Measurements from ENCODE around the gene MBD3L2B.

Gene MBD3L2B

DNA sequence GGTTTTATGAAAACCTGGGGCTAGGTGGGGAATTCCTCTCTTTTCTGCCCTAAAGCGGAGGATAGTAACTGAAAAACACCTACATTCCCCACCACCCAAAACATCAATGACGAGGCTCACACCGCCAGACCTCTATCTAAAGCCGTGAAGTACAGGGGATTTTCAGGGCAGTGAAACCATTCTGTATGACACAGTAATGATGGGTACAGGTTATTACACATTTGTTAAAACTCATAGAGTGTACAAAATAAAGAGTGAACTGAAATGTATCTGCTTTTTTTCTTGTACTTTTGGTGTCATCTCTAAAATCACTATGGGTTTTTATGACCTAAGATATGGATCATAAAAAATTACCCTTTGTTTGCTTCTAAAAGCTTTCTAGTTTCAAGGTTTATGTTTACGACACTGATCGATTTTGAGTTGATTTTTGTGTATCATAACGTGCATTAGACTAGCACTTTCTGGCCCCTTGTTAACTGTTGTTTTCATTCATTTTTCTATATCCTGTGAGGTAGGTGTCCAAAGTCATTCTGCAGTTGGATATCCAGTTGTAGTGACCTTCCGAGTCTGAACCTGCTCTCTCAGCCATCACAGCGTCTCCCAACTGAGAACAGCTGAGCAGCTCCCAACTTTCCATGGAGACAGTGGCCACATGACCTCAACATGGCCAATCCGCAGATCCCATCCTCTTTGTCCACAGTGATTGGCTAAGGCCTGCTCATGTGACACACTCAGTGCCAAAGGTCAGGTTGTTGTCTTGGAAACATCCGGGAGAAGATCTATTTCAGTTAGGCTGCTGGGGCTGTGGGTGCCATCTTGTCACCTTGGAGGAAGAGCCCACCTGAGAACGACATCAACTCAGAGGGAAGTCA, 10.3 kb downstream of the MBD3L2B start:
- DNase-seq, result no peak

DNA sequence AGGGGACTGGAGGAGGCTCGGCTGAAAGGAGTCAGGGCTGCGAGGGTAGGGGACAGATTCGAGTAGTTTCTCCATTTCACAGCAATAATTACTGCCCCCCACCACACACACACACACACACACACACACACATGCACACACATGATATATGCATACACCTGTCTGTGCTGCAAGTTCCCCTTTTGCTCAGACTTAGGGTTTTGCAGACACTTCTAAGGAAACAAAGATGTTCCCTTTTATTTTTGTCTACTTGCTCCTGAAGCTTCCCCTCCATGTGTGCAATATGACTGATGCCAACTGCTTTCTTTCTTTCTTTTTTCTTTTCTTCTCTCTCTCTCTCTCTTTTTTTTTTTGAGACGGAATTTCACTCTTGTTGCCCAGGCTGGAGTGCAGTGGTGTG, 13.4 kb downstream of the MBD3L2B start:
- DNase-seq, result no peak

DNA sequence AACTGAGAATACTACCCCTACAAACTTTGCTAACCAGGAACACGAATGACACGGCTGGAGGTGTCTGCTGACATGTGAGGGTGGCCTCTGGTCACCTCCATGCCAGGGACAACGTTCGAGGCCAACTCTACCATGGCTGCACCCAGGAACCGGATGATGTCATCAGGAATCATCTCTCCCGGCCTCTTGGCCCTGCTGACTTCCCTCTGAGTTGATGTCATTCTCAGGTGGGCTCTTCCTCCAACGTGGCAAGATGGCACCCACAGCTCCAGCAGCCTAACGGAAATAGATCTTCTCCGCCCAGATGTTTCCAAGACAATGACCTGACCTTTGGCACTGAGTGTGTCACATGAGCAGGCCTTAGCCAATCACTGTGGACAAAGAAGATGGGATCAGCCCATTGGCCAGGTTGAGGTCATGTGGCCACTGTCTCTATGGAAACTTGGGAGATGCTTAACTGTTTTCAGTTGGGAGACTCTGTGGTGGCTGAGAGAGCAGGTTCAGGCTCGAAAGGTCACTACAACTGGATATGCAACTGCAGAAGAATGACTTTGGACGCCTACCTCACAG, 15.0 kb downstream of the MBD3L2B start:
- DNase-seq, result no peak

DNA sequence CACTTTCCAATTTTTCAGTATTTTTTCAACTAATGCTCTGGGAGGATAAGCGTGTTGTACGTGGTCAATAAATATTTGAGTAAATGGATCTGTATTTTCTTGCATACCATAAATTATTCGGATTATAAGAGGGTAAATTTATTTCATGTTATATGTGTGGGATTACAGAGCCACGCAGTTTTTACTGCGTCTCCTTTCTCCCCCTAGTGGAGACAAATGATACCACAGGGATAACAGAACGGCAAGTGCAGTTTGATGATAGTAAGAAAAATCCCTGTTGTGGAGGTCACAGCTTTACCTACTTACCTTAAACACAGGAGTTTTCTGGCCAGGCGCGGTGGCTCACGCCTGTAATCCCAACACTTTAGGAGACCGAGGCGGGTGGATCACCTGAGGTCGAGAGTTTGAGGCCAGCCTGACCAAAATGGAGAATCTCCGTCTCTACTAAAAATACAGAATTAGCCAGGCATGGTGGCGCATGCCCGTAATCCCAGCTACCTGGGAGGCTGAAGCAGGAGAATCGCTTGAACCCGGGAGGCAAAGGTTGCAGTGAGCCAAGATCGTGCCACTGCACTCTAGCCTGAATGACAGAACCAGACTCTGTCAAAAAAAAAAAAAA, 16.8 kb downstream of the MBD3L2B start:
- peak; percentile 20 for DNase-seq

DNA sequence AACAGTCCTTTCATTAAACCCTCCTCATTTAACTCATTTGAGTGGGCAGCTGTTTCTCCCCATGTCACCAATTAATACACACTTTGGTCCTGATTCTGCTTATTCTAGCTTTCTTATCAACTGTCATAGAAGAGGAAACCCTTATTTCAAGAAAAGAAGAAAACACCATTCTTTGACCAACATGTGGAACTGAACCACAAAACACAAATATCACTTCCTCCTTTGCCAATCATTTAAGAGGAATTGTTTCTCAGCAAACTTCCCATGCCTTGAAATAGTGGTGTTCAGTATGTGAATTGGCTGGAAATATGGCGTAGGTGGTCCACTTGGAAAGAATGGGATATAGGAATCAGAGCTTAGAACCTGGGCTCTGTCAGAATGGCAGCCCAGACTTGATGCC, 20.4 kb downstream of the MBD3L2B start:
- no peak for DNase-seq

DNA sequence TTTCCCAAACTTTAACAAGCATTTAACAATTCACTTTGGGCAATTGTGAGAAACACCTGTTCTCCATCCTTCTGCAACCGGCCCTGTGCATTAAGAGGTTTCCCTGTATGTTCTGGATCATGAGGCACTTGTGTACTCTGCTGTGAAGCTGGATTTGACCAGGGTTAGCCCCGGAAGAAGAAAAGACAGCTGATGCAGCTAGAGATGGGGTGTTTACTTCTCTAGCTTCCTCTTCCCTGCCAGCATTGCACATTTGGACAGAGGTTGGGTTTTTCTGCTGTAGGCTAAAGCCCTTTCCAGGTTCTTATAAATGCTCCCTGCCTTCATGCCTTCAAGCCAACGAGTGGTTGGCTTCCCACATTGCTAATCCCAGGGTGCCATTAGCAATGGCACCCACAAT, 20.9 kb downstream of the MBD3L2B start:
- DNase-seq, result no peak

DNA sequence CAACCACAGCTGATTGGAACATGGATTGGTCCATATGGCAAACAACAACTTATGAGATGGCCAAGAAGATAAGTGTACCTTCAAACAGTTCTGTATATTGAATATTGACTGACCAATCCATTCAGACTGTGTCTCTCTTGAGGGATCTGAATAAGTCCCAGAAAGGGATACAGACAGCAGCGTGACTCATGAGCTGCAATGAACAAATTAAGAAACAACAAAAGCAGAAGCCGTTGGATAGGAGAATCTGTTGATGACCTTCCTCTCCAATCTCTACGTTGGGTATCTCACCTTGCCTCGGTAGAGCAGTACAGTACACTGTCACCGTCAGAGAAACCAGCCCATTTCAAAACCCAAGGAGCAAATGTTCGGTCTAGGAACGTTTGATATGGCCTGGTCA, 21.3 kb downstream of the MBD3L2B start:
- DNase-seq, result no peak

DNA sequence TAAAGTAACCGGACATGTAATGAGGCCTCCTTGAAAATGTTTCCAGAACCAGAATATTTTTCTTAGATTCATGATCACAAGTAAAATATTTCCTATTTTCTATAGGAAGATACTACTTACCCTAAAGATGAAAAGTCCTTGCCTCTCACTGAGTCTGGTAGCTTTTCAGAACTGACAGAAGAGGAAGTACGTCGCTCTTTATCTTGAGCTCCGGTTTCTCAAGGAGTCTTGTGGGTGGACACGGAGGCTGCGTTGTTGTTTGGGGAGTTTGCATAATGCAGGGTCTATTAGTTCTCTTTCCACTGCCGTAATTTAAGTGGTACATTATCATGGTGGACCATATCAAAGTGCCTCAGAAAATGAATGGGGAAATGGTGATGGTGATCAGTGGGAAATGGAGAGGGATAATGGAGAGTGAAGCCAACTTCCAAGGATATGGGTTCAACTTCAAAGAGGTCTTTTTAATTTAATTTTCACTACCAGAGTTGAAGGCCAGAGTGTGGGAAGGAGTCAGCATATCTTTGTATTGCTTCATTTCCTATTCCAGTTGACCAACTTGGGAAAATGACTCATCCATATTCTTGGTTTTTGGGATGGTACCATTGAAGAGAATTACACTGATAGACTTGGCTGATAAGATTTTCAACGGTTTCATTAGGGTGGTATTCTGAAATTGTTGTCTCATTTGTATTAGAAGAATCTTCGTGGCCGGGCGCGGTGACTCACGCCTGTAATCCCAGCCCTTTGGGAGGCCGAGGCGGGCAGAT, 23.4 kb downstream of the MBD3L2B start:
- DNase-seq, result peak; percentile 18

DNA sequence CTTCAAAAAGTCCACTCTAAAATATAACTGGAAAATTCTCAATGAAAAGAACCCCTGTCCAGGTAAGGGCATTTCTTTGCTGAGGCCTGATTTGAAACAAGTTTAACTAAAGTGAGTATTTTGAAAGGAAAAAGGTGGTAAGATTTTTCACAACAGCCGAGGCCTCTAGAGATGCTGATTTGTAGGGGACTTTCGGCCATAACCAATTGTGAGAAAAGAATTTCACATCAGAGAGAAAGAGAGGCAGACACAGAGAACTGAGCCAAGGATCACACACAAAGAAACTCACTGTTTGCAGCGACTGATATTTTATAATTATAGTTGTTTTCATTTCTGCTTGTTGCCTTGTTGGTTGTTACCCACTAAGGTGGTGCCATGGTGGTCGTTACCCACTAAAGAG, 24.4 kb downstream of the MBD3L2B start:
- no peak for DNase-seq

DNA sequence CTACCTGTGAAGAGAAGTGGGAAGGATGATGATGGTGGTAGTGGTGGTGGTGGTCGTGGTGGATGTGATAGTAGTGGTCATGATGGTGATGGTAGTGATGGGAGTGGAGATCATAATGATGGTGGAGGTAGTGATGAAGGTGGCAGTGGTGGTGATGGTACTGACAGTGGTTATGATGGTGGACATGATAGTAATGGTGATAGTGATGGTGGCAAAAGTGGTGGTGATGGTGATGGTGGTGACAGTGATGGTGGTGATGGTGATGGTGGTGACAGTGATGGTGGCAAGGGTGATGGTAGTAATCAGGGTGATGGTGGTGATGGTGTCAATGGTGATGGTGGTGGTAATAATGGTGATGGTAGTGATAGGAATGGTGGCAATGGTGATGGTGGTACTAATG, 26.2 kb downstream of the MBD3L2B start:
- no peak for DNase-seq

DNA sequence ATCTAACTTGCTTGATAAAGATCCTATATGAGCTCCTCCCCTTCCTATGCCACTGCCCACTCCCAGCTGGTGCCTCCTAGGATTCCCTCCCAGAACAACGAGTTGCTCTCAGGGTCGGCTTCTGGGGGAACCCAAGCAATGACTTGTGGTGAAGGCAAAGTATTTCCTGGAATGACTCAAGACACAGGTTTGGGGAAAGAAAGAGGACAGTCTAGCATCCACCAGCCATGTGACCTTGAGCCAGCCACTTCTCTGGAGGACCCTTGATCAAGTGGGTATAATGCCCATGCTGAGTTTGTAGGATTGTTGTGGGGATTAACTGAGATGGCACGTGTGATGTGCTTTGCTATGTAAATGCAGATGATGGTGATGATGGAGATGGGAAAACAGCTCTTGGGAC, 33.0 kb downstream of the MBD3L2B start:
- DNase-seq, result no peak

DNA sequence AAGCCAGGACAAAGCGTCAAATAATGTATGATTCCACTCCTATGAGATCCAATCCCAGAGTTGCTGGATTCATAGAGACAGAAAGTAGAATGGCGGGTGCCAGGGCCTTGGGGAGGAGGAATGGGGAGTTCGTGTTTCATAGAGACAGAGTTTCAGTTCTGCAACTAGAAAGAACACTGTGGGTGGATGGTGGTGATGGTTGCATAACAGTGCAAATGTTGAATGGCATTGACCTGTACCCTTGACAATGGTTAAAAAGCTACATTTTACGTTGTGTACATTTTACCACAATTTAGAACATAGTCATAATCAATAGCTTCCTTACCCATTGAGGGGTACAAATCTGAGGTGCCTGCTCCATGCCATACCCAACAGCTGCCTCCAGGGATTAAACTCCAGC, 33.4 kb downstream of the MBD3L2B start:
- no peak for DNase-seq

DNA sequence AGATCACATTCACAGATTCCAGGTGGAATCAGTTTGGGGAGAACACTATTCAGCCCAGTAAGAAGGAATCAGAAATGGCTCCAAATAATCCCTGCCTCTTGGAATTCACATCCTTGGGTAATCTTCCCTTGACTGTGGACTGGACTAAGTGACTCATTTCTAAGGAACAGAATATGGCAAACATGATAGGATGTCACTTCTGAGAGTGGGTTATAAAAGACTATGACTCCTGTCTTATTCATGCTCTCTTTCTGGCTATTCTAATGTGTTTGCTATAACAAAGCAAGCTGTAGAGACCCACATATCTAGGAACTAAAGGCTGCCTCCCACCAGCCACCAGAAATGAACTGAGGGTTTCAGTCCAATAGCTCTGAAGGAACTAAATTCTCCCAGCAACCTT, 37.8 kb downstream of the MBD3L2B start:
- no peak for DNase-seq

DNA sequence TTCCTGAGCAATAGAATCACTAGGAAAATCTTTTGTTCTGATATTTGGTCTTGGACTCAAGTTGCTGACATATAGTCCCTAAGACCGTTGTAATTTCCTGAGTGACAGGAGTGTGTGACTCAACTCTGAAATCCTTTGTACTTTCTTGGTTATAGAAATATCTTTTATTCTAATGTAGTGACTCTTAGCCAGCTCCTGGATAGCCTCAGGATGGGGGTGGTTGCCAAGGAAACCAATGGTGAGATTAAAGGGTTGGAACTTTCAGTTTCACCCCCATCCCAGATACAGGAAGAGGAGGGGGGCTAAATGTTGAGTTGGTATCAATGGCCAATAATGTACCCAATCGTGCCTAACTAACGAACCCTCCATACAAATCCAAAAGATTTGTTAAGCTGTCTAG, 41.8 kb downstream of the MBD3L2B start:
- DNase-seq, result no peak

DNA sequence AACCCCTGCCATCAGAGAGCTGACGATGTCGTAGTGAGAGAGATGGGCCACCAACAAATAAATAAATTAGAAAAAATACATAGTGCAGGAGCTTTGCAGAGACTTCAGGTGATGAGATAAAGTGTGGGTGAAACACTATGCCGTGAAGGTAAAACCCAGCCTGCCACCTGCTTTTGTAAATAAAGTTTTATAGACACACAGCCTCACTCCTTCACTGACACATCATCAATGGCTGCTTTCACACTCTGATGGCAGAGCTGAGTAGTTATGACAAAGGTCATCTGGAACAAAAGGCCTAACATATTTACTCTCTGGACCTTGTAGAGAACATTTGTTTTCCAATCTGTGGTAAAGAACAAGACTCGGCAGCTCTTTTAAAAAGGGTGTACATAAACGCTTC, 45.0 kb downstream of the MBD3L2B start:
- no peak for DNase-seq

DNA sequence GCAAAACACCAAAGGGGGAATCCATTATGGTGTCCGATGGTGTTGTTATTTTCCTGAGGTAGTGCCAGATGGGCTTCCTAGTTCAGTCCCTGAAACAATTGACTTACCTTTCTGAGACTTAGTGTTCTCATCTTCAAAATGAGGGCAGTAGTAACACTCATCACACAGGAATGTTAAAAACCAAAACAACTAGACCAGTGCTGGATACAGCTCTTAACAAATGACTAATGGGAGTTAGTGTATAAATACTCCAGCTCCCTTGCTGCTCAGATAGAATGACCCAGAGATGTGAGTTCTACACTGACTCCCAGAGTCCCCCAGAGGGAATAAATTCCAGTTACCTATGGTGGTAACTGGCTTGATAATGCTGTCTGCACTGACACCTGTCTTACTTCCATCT, 49.9 kb downstream of the MBD3L2B start:
- peak; percentile 31 for DNase-seq

DNA sequence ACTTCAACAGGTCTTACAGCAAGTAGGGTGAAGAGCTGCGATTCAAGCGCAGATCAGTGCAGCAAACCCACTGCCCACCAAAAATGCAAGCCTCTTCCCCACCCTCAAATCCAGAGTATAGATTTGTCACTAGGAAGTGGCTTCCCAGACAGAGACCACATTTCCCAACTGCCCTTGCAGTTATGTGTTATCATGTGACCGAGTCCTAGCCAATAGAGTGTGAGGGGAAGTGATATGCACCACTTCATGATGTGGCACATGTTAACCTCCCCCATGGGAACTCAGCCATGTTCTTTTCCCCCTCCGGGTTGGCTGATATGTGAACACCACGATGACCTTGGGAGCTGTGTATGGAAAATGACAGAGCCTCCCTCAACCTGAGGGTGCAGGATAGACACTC, 50.8 kb downstream of the MBD3L2B start:
- DNase-seq, result no peak

DNA sequence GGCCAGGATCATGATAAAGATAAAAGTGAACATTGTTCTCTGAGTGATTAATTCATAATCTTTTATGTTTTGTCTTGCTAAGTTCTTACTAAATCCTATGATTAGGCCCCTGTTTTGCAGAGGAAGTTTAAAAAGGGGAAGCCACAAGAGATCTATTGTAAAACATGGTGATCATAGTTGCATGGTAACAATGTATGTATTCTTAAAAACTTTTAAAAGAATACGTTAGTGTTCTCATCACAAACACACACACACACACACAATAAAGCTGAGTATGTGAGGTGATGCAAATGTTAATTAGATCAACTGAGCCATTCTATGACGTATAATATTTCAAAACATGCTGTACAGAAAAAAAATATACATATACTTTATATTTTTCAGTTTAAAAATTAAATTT, 51.2 kb downstream of the MBD3L2B start:
- no peak for DNase-seq

DNA sequence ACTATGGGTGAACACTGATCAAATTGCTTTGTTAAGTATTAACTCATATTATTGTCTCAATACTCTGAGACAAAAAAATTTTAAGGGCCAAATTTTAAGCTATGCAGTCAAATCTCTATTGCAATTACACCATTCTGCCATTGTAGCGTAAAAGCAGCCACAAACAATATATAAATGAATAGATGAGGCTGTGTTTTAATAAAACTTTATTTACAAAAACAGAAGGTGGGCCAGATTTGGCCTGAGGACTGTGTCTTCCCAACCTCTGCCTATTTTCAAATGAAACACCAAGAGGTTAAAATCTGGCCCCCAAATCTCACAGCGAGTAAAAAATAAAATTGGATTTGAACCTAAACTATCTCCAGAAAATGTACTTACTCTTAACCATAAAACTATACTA, 51.7 kb downstream of the MBD3L2B start:
- DNase-seq, result no peak
